ENCODE measurements around the gene TMPRSS6. TPM values are rescaled to one million over a fixed set of nuclear protein-coding genes. Genes with fewer than 3 reads are reported as not detected.

TMPRSS6 gene
- total RNA-seq, 1 donor from 2014 or later = 2.1 TPM

- TF ChIP-seq CTCF (IDR thresholded peaks at IDR 0.05) = no peak
- intact Hi-C loops (cut with DNase I) = no loop called here
- H3K36me3 ChIP-seq = peaks cover 20% of the 10 kb centered on the region
- H3K27ac ChIP-seq = no peak overlapping the region
- ATAC-seq (no peak), DNase-seq (no peak)
- no peaks in the 10 kb centered on the region for H3K9me3 ChIP-seq
- no peaks in the 10 kb centered on the region for H3K27me3 ChIP-seq
- H3K4me1 ChIP-seq = no peaks in the 10 kb centered on the region
- no peak overlapping the region for H3K4me3 ChIP-seq
These were observed 51.6 kb downstream of the TMPRSS6 start for GRCh38 chr22:37057796-37058510.

DNA sequence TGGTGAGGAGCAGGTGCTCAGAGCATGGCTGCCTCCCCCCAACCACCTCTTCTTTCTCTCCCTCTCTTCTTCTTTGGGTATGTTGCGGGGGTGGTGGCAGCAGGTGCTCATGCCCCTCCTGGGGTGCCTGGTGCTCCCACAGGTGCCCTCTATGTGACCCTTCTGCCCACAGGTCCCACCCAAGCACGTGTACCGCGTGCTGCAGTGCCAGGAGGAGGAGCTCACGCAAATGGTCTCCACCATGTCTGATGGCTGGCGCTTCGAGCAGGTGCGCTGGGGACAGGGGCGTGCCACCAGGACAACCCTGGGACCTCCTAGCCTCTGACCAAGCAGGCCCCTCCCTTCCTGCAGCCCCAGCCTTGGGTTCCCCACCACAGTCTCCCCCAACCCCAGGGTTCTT is 52.3 kb downstream of the TMPRSS6 start:
- peaks cover 20% of the 10 kb centered on the region for H3K36me3 ChIP-seq
- TF ChIP-seq CTCF (IDR thresholded peaks at IDR 0.05) = no peak
- ATAC-seq = no peak

DNA sequence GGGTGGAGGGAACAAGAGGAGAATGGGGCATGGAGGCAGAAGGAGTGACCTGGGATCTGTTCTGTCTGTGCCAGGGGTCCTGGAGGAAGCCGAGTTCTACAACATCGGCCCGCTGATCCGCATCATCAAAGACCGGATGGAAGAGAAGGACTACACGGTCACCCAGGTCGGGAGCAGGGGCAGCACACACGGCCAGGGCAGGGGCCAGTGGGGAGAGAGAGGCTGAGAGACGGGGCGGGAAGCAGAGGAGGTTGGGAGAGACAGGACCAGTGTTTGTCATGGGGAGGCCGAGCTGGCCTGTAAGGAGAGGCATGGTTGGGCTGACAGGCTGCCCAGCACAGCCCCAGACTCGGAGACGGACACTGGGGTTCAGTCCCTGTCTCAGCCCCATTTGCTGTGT is 53.3 kb downstream of the TMPRSS6 start:
- intact Hi-C loops (cut with DNase I) = no loop called here
- TF ChIP-seq CTCF (IDR thresholded peaks at IDR 0.05) = no peak
- no peak for DNase-seq
- peaks cover 20% of the 10 kb centered on the region for H3K36me3 ChIP-seq
- ATAC-seq = no peak
- no peaks in the 10 kb centered on the region for H3K9me3 ChIP-seq
- H3K4me3 ChIP-seq = no peak overlapping the region
- no peak overlapping the region for H3K27ac ChIP-seq
- H3K27me3 ChIP-seq = no peaks in the 10 kb centered on the region
- H3K4me1 ChIP-seq = peaks cover 7% of the 10 kb centered on the region

More for the DNA sequence above, 52.3 kb downstream of the TMPRSS6 start:
- H3K27ac ChIP-seq = no peak overlapping the region
- no peak for DNase-seq
- intact Hi-C loops (cut with DNase I) = no loop called here
- H3K4me1 ChIP-seq = peaks cover 4% of the 10 kb centered on the region
- no peak overlapping the region for H3K4me3 ChIP-seq
- no peaks in the 10 kb centered on the region for H3K9me3 ChIP-seq
- no peaks in the 10 kb centered on the region for H3K27me3 ChIP-seq

- Histone ChIP-seq H3K36me3 (peaks cover 20% of the 10 kb centered on the region), H3K27me3 (no peaks in the 10 kb centered on the region), H3K9me3 (no peaks in the 10 kb centered on the region), H3K4me1 (peaks cover 7% of the 10 kb centered on the region), H3K4me3 (no peak overlapping the region), H3K27ac (no peak overlapping the region)
- intact Hi-C loops (cut with DNase I) = no loop called here
- ATAC-seq = no peak
- TF ChIP-seq CTCF (IDR thresholded peaks at IDR 0.05) = no peak
- DNase-seq = no peak
These were observed 54.7 kb downstream of the TMPRSS6 start for GRCh38 chr22:37054600-37055365.

DNA sequence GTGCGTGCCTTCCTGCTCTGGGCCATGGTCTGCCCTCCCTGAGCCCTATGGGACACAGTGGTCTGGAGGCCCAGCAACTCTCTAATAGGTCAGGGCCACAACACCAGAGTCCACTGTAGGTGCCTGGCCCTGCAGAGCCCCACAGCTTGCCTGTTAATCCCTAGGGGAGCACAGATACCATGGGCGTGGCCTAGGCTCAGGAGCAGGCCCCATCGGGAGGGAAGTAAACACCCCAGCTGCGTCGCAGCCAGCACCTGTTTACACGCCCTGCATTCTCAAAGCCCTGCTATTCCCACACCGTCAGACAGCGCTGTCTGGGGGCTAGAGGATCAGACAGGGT is 55.5 kb downstream of the TMPRSS6 start:
- Histone ChIP-seq H3K27me3 (no peaks in the 10 kb centered on the region), H3K4me1 (peaks cover 7% of the 10 kb centered on the region), H3K9me3 (no peaks in the 10 kb centered on the region), H3K27ac (no peak overlapping the region), H3K4me3 (no peak overlapping the region), H3K36me3 (peaks cover 20% of the 10 kb centered on the region)
- no peak for ATAC-seq
- no peak for TF ChIP-seq CTCF (IDR thresholded peaks at IDR 0.05)
- intact Hi-C loops (cut with DNase I) = no loop called here
- DNase-seq = no peak

Data from upper lobe of right lung (tissue), 1 donor.